Measurements from ENCODE around the gene CCDC93. TPM values are rescaled to one million over a fixed set of nuclear protein-coding genes. Genes with fewer than 3 reads are reported as not detected.

Gene CCDC93, protein sequence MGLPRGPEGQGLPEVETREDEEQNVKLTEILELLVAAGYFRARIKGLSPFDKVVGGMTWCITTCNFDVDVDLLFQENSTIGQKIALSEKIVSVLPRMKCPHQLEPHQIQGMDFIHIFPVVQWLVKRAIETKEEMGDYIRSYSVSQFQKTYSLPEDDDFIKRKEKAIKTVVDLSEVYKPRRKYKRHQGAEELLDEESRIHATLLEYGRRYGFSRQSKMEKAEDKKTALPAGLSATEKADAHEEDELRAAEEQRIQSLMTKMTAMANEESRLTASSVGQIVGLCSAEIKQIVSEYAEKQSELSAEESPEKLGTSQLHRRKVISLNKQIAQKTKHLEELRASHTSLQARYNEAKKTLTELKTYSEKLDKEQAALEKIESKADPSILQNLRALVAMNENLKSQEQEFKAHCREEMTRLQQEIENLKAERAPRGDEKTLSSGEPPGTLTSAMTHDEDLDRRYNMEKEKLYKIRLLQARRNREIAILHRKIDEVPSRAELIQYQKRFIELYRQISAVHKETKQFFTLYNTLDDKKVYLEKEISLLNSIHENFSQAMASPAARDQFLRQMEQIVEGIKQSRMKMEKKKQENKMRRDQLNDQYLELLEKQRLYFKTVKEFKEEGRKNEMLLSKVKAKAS
- 10 to 100 TPM in 3 of 6 donors, 1 to 10 TPM in 3; 5.1 to 11.6 (median 9.5) TPM for polyA plus RNA-seq (ENCODE audit: low read depth in 6 of 6)

DNA sequence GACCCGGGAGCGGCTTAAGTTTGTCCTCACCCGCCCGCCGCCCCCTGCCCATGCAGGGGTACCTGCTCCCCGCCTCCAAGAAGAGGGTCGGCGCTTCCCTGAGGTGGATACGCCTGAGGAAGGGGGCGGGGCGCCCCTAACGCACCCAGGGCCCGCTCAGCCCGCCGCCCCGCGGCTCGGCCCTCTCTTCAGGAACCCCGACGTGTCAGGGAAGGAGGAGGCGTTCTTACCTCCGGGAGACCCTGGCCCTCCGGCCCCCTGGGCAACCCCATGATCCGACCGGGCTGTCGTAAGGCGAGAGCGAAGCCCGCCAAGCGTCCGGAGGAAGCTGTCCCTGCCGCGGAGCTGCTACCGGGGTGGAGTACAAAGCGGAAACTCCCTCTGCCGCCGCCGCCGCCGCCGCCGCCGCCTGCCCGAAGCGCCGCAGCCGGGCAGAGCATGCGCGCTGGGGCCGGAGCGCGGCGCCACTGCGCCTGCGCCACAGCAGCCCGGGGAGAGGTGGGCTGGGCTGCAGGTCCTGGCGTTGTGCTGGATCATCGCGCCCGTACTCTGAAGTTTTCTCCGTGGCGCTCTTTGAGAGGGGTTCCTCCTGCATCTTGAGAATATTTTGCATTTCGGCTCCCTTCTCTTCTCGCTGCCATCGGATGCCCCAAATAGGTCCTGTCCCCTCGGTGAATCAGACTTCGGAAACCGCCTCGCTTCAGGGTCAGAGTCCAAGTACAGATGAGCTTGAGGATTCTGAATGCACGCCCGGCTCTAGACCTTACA lies at the start of gene CCDC93:
TSS of gene CCDC93 (minus strand) at position 347 of the 768 bp plus-strand sequence. CDS start at position 272, 75 bp downstream.
- Mint-ChIP-seq H3K4me1 (peaks cover 20 to 47% (median 36%) of the 10 kb centered on the region in 3 donors), H3K4me3 (peak within 1 kb of the TSS; percentile 84 to 98 (median 95)), H3K27me3 (peaks cover 6 to 29% (median 23%) of the 10 kb centered on the region in 3 donors), H3K27ac (peak within 1 kb of the TSS; percentile 92 to 99 (median 97)), H3K9me3 (no peaks in the 10 kb centered on the region), H3K36me3 (no peaks in the 10 kb centered on the region)
- ATAC-seq (ENCODE audit: low read depth in 2 of 2) (peak; percentile 88 to 89), DNase-seq (peak; percentile 92)

DNA sequence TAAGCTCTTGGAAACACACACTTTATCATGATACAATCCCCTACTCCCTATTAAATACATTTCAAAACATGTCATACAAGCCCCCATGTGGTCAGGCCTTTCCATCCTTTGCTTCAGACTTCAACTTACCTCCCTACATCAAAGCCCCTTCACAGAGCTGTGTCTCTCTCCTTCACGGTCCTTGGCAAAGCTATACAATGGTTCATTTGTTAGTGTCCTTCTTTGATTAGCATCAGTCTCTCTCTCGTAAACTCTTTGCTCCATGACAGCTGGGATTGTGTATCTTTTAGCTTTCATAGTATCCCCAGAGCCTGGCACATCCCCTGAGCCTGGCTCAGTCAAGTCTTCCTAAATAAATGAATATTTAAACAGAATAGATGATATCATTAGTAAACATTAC lies 48.8 kb upstream of the CCDC93 start:
- no peak overlapping the region for H3K27ac Mint-ChIP-seq
- peaks cover 2 to 27% (median 10%) of the 10 kb centered on the region in 3 donors for H3K27me3 Mint-ChIP-seq
- peaks cover 25 to 36% (median 26%) of the 10 kb centered on the region in 3 donors for H3K4me1 Mint-ChIP-seq
- ATAC-seq (ENCODE audit: low read depth in 2 of 2) = no peak
- H3K4me3 Mint-ChIP-seq = no peak overlapping the region
- no peaks in the 10 kb centered on the region for H3K36me3 Mint-ChIP-seq
- no peaks in the 10 kb centered on the region for H3K9me3 Mint-ChIP-seq
- DNase-seq = no peak

DNA sequence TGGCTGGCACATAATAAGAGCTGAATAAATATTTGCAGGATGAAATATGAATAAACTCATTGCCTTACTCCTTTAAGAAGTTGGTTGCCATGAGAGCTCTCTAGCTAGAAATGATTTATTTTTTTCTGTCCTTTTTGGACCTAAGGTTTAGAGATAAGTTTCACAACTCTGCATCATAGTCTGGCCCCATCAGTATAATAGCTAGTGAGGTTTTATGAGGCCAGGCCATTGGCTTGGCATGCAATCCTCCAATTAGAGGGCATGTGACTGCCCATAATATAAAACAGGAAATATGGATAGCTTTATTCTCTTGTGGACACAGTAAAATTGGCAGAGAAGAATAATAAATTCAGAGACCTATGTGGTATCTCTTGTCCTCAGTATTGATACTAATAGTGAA lies 48.2 kb upstream of the CCDC93 start:
- no peak overlapping the region for H3K4me3 Mint-ChIP-seq
- H3K9me3 Mint-ChIP-seq = no peaks in the 10 kb centered on the region
- DNase-seq (no peak), ATAC-seq (ENCODE audit: low read depth in 2 of 2) (no peak)
- no peak overlapping the region for H3K27ac Mint-ChIP-seq
- peaks cover 0 to 27% (median 10%) of the 10 kb centered on the region in 3 donors for H3K27me3 Mint-ChIP-seq
- no peaks in the 10 kb centered on the region for H3K36me3 Mint-ChIP-seq
- H3K4me1 Mint-ChIP-seq = peaks cover 28 to 42% (median 33%) of the 10 kb centered on the region in 3 donors

DNA sequence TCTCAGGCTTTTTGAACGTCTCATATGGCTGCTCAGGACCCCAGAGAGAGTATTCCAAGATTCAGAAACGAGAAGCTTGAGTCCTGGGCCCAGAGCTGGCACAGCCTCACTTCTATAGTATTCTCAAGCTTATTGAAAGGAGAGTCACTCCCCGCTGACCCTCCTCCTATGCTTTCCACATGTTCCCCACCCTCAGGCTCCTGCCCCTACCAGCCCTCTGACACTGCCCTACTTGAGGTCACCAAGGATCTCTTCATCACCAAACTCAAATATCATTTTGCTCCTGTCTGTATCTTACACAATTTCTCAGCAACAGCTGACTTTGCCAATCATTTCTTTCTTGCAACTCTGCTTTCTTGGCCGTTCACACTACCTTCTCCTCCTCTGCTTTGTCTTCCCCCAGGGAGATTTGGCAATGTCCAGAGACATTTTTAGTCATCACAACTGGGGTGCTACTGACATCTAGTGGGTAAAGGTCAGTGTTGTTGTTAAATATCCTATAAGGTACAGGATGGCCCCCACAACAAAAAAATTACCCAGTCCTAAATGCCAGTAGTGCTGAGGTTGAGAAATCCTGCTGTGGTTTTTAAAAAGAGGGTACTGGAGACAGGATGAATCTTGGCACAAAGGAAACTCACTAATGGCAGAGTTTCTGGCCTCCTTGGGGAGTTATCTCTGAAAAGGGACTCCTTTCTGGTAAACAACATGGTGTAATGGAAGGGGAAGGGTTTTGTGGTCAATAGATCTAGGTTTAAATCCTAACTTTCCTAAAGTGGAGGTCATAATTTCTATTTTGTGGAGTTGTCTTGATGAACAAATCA lies 47.5 kb upstream of the CCDC93 start:
- H3K4me1 Mint-ChIP-seq = peaks cover 29 to 49% (median 40%) of the 10 kb centered on the region in 3 donors
- no peaks in the 10 kb centered on the region for H3K9me3 Mint-ChIP-seq
- H3K27ac Mint-ChIP-seq = peak overlapping the region in 4 of 6 donors; percentile 48 to 94 (median 80)
- peak; percentile 45 for DNase-seq
- peak overlapping the region in 1 of 8 donors; percentile 69 for H3K4me3 Mint-ChIP-seq
- peaks cover 0 to 23% (median 10%) of the 10 kb centered on the region in 3 donors for H3K27me3 Mint-ChIP-seq
- ATAC-seq (ENCODE audit: low read depth in 2 of 2) = peak; percentile 54 to 67
- no peaks in the 10 kb centered on the region for H3K36me3 Mint-ChIP-seq

DNA sequence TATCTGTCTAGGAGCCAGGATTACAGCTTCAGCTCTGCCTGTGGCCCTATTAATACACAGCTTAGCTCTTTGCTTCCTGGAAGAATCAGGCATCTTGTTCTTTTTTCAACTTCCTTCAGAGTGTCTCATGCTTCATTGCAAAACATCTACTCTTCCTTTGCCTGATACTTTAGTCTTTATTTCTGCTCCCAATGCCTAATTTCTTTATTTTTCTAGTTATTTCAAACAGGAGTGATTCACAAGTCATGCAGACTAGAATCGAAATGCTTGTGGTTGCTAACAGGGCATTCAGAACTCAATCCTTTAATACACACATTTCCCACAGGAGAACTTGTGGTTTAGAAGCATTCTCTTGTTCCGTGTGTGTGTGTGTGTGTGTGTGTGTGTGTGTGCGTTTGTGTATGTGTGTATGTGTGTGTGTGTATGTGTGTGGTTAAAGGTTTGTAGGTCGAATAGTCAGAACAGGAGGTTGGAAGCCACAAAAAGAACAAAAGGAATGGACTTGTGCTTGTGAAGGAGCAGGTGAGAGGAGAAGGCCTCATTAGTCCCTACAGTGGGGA lies 46.1 kb upstream of the CCDC93 start:
- H3K9me3 Mint-ChIP-seq = no peaks in the 10 kb centered on the region
- H3K27ac Mint-ChIP-seq = peak overlapping the region; percentile 1 to 83 (median 46)
- H3K36me3 Mint-ChIP-seq = no peaks in the 10 kb centered on the region
- no peak for ATAC-seq (ENCODE audit: low read depth in 2 of 2)
- DNase-seq = no peak
- peaks cover 0 to 16% (median 10%) of the 10 kb centered on the region in 3 donors for H3K27me3 Mint-ChIP-seq
- H3K4me3 Mint-ChIP-seq = peak overlapping the region in 3 of 8 donors; percentile 3 to 55 (median 14)
- peaks cover 42 to 62% (median 53%) of the 10 kb centered on the region in 3 donors for H3K4me1 Mint-ChIP-seq

DNA sequence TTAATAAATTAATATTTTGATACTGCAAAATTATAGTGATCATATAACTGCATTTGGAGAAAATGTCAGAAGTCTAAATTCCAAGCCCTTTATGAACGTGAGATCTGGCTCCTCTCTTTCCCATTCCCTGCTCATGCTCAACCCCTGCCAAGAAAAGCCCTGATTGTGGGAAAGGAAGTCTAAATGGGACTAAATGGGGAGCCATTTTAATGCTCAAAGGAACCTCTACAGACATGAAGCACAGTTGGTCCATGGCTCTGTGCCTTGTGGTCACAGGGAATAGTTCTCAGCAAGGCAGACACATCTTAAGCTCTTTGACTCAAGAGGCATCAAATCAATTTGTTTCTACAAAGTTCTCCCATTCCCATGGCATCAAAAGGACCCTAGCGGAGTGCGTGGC lies 45.1 kb upstream of the CCDC93 start:
- Mint-ChIP-seq H3K4me1 (peaks cover 45 to 67% (median 57%) of the 10 kb centered on the region in 3 donors), H3K36me3 (no peaks in the 10 kb centered on the region), H3K27me3 (peaks cover 0 to 16% (median 10%) of the 10 kb centered on the region in 3 donors), H3K4me3 (no peak overlapping the region), H3K9me3 (no peaks in the 10 kb centered on the region), H3K27ac (peak overlapping the region in 1 of 6 donors; percentile 83)
- DNase-seq (no peak), ATAC-seq (ENCODE audit: low read depth in 2 of 2) (no peak)

DNA sequence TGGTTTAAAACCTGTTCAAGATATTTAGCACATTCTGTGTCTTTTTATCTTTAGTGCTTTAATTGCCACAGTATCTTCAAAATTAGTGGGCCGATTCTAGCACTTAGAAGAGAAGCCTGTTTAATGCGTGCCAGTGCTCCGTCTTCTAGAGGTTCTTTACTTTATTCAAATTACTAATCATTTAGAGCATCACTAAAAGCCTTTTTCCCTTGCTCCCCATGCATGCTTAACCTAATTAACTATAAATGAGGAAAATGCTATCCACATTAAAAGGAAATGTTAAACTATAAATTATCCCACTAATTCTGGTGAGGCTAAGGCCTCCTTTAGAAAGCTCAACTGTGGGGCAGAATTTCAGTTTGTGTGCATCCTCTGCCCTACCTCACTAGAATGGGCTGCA lies 42.9 kb upstream of the CCDC93 start:
- no peak overlapping the region for H3K4me3 Mint-ChIP-seq
- H3K27ac Mint-ChIP-seq = peak overlapping the region; percentile 86 to 99 (median 98)
- peaks cover 45 to 67% (median 57%) of the 10 kb centered on the region in 3 donors for H3K4me1 Mint-ChIP-seq
- no peaks in the 10 kb centered on the region for H3K9me3 Mint-ChIP-seq
- DNase-seq = no peak
- H3K27me3 Mint-ChIP-seq = no peaks in the 10 kb centered on the region
- ATAC-seq (ENCODE audit: low read depth in 2 of 2) = no peak
- no peaks in the 10 kb centered on the region for H3K36me3 Mint-ChIP-seq

DNA sequence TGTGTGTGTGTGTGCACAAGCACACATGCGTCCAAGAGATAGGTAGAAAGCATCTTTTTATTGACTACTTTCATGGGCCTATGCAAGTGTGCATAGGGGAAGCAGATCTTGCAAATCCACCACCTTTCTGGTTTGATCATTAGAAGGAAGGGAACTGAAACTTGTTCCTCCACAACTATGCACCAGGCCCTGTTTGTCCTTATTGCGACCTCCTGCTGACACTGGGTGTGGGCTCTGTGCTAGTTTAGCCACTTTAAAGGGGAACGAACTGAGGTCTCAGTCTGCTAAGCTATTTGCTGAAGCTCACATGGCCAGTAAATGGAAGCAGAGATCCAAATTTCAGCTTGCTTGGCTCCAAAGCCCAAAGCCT lies 42.3 kb upstream of the CCDC93 start:
- ATAC-seq (ENCODE audit: low read depth in 2 of 2) = peak; percentile 92
- peaks cover 42 to 64% (median 52%) of the 10 kb centered on the region in 3 donors for H3K4me1 Mint-ChIP-seq

DNA sequence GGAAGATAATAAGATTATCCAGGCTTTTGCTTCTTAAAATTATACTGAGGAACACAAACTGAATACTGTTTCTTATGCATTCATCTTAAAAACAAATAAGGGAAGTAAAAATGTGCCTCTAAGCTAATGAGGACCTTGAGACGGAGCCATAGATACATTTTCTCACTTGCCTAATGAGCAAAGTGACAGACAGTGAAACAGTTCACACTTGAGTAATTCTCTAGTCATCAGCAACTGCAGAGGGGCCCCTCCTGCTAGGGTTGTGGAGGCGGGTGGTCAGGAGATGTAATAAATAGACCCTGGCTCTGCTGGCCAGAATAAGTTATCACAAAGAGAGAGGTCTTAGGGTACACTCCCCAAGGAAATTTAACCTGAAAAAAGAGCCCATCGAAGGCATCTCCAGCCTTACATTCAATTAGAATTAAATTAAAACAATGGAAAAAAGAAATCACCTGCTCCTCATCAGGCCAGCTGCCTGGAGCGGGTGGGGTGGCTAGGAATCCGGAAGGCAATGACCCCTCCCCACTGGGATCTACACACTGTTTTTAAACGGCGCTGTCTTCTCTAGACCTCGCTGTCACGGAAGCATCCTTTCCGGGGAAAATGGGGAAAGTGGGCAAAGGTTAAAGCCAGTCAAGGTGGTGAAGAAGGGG lies 41.8 kb upstream of the CCDC93 start:
- ATAC-seq (ENCODE audit: low read depth in 2 of 2) = peak; percentile 75 to 78
- Mint-ChIP-seq H3K4me3 (peak overlapping the region in 7 of 8 donors; percentile 75 to 89 (median 85)), H3K27ac (peak overlapping the region; percentile 96 to 99 (median 98)), H3K36me3 (no peaks in the 10 kb centered on the region), H3K4me1 (peaks cover 41 to 59% (median 51%) of the 10 kb centered on the region in 3 donors), H3K27me3 (no peaks in the 10 kb centered on the region), H3K9me3 (no peaks in the 10 kb centered on the region)
- DNase-seq = peak; percentile 57

More for the DNA sequence above, 42.3 kb upstream of the CCDC93 start:
- Mint-ChIP-seq H3K9me3 (no peaks in the 10 kb centered on the region), H3K27ac (peak overlapping the region; percentile 96 to 99 (median 98)), H3K27me3 (no peaks in the 10 kb centered on the region), H3K4me3 (peak overlapping the region in 7 of 8 donors; percentile 75 to 89 (median 85)), H3K36me3 (no peaks in the 10 kb centered on the region)
- peak; percentile 80 for DNase-seq

DNA sequence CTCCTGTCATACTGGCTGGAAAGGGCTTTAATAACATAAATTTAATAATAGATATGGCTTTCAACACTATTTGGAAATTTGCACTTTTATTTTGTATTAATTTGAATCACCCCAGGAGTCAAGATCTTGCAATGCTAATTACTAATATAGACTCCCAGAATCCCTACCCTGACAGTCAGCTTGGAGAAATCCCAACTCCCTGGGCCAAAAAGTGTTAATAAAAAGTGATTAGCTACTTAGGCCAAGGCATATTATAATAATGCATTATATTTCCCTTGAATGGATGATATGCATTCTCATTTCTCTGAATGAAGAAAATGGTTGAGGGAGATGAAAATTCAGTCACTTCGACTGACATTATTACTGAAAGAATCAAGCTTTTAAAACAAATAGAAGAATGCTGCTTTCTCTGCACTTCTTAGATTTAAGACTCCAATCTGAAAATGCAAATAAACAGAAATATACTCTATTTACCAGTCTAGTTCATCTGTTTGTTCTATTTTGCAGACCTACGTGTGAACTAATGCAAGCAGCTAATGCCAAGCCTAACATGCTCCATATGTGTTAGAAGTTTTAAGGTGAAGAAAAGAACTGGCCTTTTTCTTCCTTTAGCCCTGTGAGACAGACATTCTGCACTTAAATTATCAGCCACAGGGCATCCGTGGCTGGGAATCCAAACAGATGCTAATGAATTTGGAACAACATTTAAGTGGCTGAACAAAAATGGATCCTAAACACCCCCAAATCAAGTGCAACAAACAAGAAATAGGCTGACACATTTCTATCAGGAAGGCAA lies 40.5 kb upstream of the CCDC93 start:
- no peak overlapping the region for H3K4me3 Mint-ChIP-seq
- peaks cover 33 to 47% (median 46%) of the 10 kb centered on the region in 3 donors for H3K4me1 Mint-ChIP-seq
- H3K27ac Mint-ChIP-seq = peak overlapping the region in 5 of 6 donors; percentile 38 to 98 (median 97)
- no peaks in the 10 kb centered on the region for H3K36me3 Mint-ChIP-seq
- peaks cover 0 to 5% (median 0%) of the 10 kb centered on the region in 3 donors for H3K27me3 Mint-ChIP-seq
- no peaks in the 10 kb centered on the region for H3K9me3 Mint-ChIP-seq
- DNase-seq (no peak), ATAC-seq (ENCODE audit: low read depth in 2 of 2) (no peak)

DNA sequence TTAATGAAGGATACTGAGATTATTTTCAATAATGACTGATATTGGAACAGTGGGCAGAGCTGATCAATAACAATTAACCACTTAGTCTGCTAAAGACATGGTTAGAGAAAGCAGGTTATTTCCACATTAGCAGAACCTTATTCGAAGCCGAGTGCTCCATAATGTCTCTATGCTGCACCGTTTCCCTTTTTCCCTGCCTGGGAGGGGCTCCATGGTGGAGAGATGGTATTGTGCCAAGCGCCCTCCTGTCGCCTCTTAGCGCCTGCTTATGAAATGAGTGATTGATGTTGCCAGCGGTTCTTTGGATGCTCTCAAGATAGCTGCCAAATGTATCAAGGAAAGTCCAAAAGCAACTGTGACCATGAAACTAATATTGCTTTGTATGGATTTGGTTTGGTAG lies 39.8 kb upstream of the CCDC93 start:
- Mint-ChIP-seq H3K36me3 (no peaks in the 10 kb centered on the region), H3K9me3 (no peaks in the 10 kb centered on the region), H3K27me3 (peaks cover 0 to 5% (median 2%) of the 10 kb centered on the region in 3 donors), H3K4me1 (peaks cover 29 to 41% (median 39%) of the 10 kb centered on the region in 3 donors), H3K27ac (peak overlapping the region in 2 of 6 donors; percentile 54 to 74), H3K4me3 (peak overlapping the region in 1 of 8 donors; percentile 9)
- ATAC-seq (ENCODE audit: low read depth in 2 of 2) (no peak), DNase-seq (no peak)

Data from naive B cell (primary cell).